Calu3 (cell line): ENCODE data around the gene NME1. TPM values are rescaled to one million over a fixed set of nuclear protein-coding genes. Genes with fewer than 3 reads are reported as not detected.
A peak's percentile ranks its signal among the peaks of the same experiment; 100 is the strongest.

Experiments
- BruUV-seq: library from RNA; stranded (reverse); fragments of 400-500 nt; replicated peaks from 2 replicates; lab custom pipeline; 2021; lab: Mats Ljungman, UMichigan
- CTCF ChIA-PET: fragments of 300-600 bp; sonication (Branson Sonifier 250); formaldehyde crosslinking; loops from one replicate; lab custom pipeline; 2022; ENCODE audit warnings: antibody characterized with exemption; lab: Charles Lee
- DNase-seq: peaks from one replicate; pipeline ENCODE4 v3.0.0; 2022
- H3K27ac Mint-ChIP-seq: one replicate; pipeline ENCODE4 v1.8.0; 2022; ENCODE audit warnings: mixed read lengths; ENCODE audit not compliant: unreplicated experiment
- H3K27me3 Mint-ChIP-seq: one replicate; pipeline ENCODE4 v1.8.0; 2022; ENCODE audit warnings: mixed read lengths; ENCODE audit not compliant: unreplicated experiment
- H3K36me3 Mint-ChIP-seq: one replicate; pipeline ENCODE4 v1.8.0; 2022; ENCODE audit warnings: mild to moderate bottlenecking, moderate library complexity, mixed read lengths; ENCODE audit not compliant: insufficient read depth, unreplicated experiment
- H3K4me1 Mint-ChIP-seq: one replicate; pipeline ENCODE4 v1.8.0; 2022; ENCODE audit warnings: mild to moderate bottlenecking, low read depth, mixed read lengths; ENCODE audit not compliant: unreplicated experiment
- H3K4me3 Mint-ChIP-seq: one replicate; pipeline ENCODE4 v1.8.0; 2022; ENCODE audit warnings: mild to moderate bottlenecking, low read depth, moderate library complexity, mixed read lengths; ENCODE audit not compliant: unreplicated experiment
- H3K9me3 Mint-ChIP-seq: one replicate; pipeline ENCODE4 v1.8.0; 2022; ENCODE audit warnings: low read depth, mixed read lengths; ENCODE audit not compliant: unreplicated experiment
- intact Hi-C: fragments of 100-400 bp; cut with micrococcal nuclease; formaldehyde crosslinking; loops from one replicate; pipeline ENCODE4 v1.10.0; 2022; ENCODE audit not compliant: unreplicated experiment
- total RNA-seq: library from RNA; stranded (reverse); gene quantifications from 2 replicates; pipeline ENCODE4 v1.2.3, GENCODE V29; 2022
- TF ChIP-seq, protein P1 (sequence below): fragments of 200-600 bp; IDR thresholded peaks from one replicate; pipeline ENCODE4 v1.8.0; 2022; ENCODE audit warnings: antibody characterized with exemption; ENCODE audit not compliant: unreplicated experiment

The NME1 gene
- total RNA-seq, 1 experiment from 2014 or later: 351 TPM

DNA sequence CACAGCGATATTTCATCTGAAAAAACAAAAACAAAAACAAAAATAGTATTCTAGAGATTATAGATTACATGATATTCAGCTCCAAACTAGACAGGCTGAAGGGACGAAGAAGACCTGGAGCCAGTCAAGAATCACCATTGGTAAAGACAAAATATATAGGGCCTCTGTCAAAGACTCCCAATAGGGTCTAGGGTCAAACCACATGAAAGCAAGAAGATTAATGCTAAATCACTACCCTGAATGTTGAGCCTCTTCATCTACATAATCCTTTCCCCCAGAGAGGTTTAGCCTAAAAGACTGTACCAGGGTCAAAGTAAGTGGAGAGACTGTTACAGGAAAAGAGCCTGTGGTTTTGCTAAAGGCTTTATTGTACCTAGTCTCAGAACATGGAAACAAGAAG, 10.8 kb upstream of the NME1 start:
- Mint-ChIP-seq H3K27ac (no peak overlapping the region), H3K4me1 (peaks cover 20% of the 10 kb centered on the region), H3K36me3 (no peaks in the 10 kb centered on the region), H3K9me3 (no peaks in the 10 kb centered on the region), H3K4me3 (no peak overlapping the region), H3K27me3 (no peaks in the 10 kb centered on the region)
- CTCF ChIA-PET: no interaction called here
- DNase-seq: no peak
- no TSS peak for BruUV-seq
- TF ChIP-seq, protein P1, sequence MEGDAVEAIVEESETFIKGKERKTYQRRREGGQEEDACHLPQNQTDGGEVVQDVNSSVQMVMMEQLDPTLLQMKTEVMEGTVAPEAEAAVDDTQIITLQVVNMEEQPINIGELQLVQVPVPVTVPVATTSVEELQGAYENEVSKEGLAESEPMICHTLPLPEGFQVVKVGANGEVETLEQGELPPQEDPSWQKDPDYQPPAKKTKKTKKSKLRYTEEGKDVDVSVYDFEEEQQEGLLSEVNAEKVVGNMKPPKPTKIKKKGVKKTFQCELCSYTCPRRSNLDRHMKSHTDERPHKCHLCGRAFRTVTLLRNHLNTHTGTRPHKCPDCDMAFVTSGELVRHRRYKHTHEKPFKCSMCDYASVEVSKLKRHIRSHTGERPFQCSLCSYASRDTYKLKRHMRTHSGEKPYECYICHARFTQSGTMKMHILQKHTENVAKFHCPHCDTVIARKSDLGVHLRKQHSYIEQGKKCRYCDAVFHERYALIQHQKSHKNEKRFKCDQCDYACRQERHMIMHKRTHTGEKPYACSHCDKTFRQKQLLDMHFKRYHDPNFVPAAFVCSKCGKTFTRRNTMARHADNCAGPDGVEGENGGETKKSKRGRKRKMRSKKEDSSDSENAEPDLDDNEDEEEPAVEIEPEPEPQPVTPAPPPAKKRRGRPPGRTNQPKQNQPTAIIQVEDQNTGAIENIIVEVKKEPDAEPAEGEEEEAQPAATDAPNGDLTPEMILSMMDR: no peak
- intact Hi-C loops: no loop called here

DNA sequence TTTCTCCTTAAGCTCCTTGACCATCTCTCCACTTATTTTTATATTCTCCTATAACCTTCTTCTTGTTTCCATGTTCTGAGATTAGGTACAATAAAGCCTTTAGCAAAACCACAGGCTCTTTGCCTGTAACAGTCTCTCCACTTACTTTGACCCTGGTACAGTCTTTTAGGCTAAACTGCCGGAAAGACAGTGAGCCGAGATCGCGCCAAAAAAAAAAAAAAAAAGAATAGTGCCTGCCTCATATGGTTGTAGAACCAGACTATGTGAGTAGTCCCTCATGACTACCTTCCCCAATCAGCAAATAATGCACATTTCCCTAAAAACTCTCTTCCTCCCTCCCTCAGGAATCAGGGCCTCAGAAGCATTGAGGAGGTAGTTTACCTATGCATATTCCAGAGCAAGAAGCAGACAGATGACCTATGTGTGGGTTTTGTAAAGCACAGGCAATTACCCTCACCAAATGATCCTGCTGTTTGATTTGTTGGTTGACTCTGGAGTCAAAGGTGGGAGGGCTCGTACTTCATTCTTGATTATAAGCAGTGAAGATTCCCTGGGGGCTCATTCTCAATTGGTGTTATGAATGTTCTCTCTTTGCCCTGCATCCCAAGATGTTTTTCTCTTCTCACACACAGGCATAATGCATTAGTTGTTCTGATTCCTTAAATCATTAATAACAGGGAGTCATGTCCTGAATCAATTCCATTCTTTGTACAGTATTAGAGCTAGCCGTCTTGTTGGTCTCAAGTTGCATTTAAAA, 8.9 kb upstream of the NME1 start:
- Mint-ChIP-seq H3K27me3 (no peaks in the 10 kb centered on the region), H3K9me3 (no peaks in the 10 kb centered on the region), H3K4me1 (peaks cover 24% of the 10 kb centered on the region), H3K4me3 (no peak overlapping the region), H3K36me3 (no peaks in the 10 kb centered on the region), H3K27ac (peak overlapping the region; percentile 5)
- CTCF ChIA-PET: interaction anchor here (0.6 to 0.7 kb wide), 4 partner anchors 11 to 191 kb away, joined by 3 to 6 read pairs (median 4); no protein-coding TSS in a partner anchor
- BruUV-seq: no TSS peak
- DNase-seq: no peak
- TF ChIP-seq, protein P1: no peak
- intact Hi-C loops: no loop called here

DNA sequence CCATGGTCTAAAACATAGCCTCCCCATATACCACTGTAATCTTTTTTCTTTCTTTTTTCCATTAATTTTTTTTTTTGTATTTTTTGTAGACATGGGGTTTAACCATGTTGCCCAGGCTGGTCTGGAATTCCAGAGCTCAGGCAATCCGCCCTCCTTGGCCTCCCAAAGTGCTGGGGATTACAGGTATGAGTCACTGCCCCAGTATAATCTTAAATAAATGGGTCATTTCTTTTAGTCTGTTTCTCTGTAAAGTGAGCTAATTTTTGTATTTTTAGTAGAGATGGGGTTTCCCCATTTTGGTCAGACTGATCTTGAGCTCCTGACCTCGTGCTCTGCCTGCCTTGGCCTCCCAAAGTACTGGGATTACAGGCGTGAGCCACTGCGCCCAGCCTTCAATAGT, 5.7 kb upstream of the NME1 start:
- H3K4me3 Mint-ChIP-seq: no peak overlapping the region
- no peak for DNase-seq
- CTCF ChIA-PET: interaction anchor here (0.6 to 0.9 kb wide), 2 partner anchors 23 to 27 kb away, joined by 3 to 7 read pairs; partner anchors contain the start of gene SPAG9
- H3K36me3 Mint-ChIP-seq: no peaks in the 10 kb centered on the region
- TF ChIP-seq, protein P1: no peak
- intact Hi-C loops: no loop called here
- BruUV-seq: no TSS peak
- H3K27ac Mint-ChIP-seq: no peak overlapping the region
- peaks cover 24% of the 10 kb centered on the region for H3K4me1 Mint-ChIP-seq
- H3K27me3 Mint-ChIP-seq: no peaks in the 10 kb centered on the region
- no peaks in the 10 kb centered on the region for H3K9me3 Mint-ChIP-seq

DNA sequence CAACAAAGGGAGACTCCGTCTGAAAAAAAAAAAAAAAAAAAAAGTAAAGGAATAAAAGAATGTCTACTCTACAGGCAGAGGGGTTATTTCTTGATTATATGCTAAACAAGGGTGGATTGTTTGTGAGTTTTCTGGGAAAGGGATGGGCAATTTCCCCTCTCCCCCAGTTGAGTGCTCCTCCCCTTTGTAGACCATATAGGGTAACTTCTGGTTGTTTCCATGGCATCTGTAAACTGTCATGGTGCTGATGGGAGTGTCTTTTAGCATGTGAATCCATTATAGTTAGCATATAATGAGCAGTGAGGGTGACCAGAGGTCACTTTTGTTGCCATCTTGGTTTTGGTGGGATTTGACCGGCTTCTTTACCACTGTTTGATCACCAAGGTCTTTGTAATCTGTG, 4.2 kb upstream of the NME1 start:
- H3K36me3 Mint-ChIP-seq: no peaks in the 10 kb centered on the region
- TF ChIP-seq, protein P1: no peak
- no peak overlapping the region for H3K4me3 Mint-ChIP-seq
- peaks cover 21% of the 10 kb centered on the region for H3K4me1 Mint-ChIP-seq
- CTCF ChIA-PET: interaction anchor here (0.7 kb wide), 2 partner anchors 153 to 175 kb away, joined by 3 read pairs; no protein-coding TSS in a partner anchor
- no peaks in the 10 kb centered on the region for H3K9me3 Mint-ChIP-seq
- BruUV-seq: no TSS peak
- DNase-seq: no peak
- intact Hi-C loops: no loop called here
- H3K27ac Mint-ChIP-seq: no peak overlapping the region
- H3K27me3 Mint-ChIP-seq: no peaks in the 10 kb centered on the region
